Loucy (cell line): ENCODE data around the gene UGP2.
A peak's percentile ranks its signal among the peaks of the same experiment; 100 is the strongest.

ENCODE experiments used
- H2AFZ ChIP-seq: fragments of 200-600 bp; sonication (generic); 2 replicates; pipeline ENCODE4 v1.6.0; 2016; ENCODE audit warnings: antibody characterized with exemption, mild to moderate bottlenecking, low read length, moderate library complexity
- H3F3A ChIP-seq: fragments of 200-600 bp; 2 replicates; pipeline ENCODE4 v1.6.0; 2016; ENCODE audit warnings: antibody characterized with exemption, low read depth, mild to moderate bottlenecking
- H3K27me3 ChIP-seq: fragments of 200-600 bp; sonication (generic); 2 replicates; pipeline ENCODE4 v1.6.1; 2014; ENCODE audit warnings: low read length, mild to moderate bottlenecking; ENCODE audit not compliant: insufficient read depth, poor library complexity, severe bottlenecking
- H3K36me3 ChIP-seq: fragments of 200-600 bp; sonication (generic); 2 replicates; pipeline ENCODE4 v1.6.1; 2016; ENCODE audit warnings: low read length; ENCODE audit not compliant: insufficient read depth
- H3K4me1 ChIP-seq: fragments of 200-600 bp; sonication (generic); 2 replicates; pipeline ENCODE4 v1.5.1; 2014; ENCODE audit warnings: low read length, mild to moderate bottlenecking; ENCODE audit not compliant: insufficient read depth, poor library complexity, severe bottlenecking
- H3K4me2 ChIP-seq: fragments of 200-600 bp; sonication (generic); 2 replicates; pipeline ENCODE4 v1.6.0; 2014; ENCODE audit warnings: antibody characterized with exemption, low read length, low read depth, mild to moderate bottlenecking; ENCODE audit not compliant: poor library complexity, severe bottlenecking
- H3K4me3 ChIP-seq: fragments of 200-600 bp; sonication (generic); 2 replicates; pipeline ENCODE4 v1.5.1; 2014; ENCODE audit warnings: low read length, mild to moderate bottlenecking, mixed read lengths; ENCODE audit not compliant: poor library complexity, severe bottlenecking
- H3K79me2 ChIP-seq: fragments of 200-600 bp; sonication (generic); 2 replicates; pipeline ENCODE4 v1.6.1; 2014; ENCODE audit warnings: low read length; ENCODE audit not compliant: insufficient read depth
- H3K9ac ChIP-seq: fragments of 200-600 bp; sonication (generic); 2 replicates; pipeline ENCODE4 v1.6.0; 2014; ENCODE audit warnings: mild to moderate bottlenecking, low read depth, low read length, moderate library complexity; ENCODE audit not compliant: poor library complexity, severe bottlenecking
- H3K9me2 ChIP-seq: fragments of 200-600 bp; sonication (generic); replicated peaks from 2 replicates; pipeline ENCODE4 v1.6.1; 2016; ENCODE audit warnings: low read depth, low read length, mixed read lengths
- H3K9me3 ChIP-seq: fragments of 200-600 bp; sonication (generic); 2 replicates; pipeline ENCODE4 v1.6.1; 2014; ENCODE audit warnings: mild to moderate bottlenecking, antibody characterized with exemption, low read length, low read depth; ENCODE audit not compliant: insufficient read depth
- H4K20me1 ChIP-seq: fragments of 200-600 bp; sonication (generic); 2 replicates; pipeline ENCODE4 v1.6.0; 2014; ENCODE audit warnings: antibody characterized with exemption, low read length, mild to moderate bottlenecking; ENCODE audit not compliant: insufficient read depth, poor library complexity, severe bottlenecking
- EZH2phosphoT487 ChIP-seq: fragments of 200-600 bp; IDR thresholded peaks from 2 replicates; pipeline ENCODE4 v1.6.1; 2018; ENCODE audit warnings: antibody characterized with exemption, mild to moderate bottlenecking, moderate library complexity, borderline replicate concordance
- TF ChIP-seq, protein P1 (sequence below): fragments of 200-600 bp; sonication (generic); conservative IDR thresholded peaks from 2 replicates; pipeline ENCODE4 v1.5.1; 2014; ENCODE audit warnings: mild to moderate bottlenecking, antibody characterized with exemption, low read length

UGP2 gene

DNA sequence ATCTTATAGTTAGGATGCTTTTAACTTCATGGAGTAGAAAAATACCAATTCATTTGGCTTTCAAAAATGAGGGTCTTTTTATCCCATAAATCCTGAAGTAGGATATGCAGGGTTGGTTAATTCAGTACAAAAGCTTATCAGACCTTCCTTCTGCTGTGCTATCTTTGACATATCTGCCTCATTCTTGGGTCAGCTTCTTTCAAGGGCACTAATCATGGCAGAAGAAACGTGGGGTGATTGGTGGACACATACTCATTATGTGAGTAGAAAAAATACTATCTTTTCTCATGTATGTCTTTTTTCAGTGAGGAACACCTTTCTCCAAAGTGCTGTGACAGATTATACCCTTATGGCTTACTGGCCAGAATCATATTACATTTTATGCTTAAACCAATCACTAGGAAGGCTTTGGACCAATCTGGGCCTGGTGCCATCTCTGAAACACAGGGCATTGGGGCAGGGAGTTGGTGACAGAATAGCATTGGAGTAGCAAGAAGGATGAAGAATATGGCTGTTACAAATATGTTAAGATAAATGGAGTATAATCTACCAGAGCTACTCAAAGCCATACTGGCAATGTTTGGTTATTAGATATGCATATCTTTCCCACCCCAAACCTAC, 10.1 kb downstream of the UGP2 start:
- H2AFZ ChIP-seq: no peak overlapping the region
- H3K4me1 ChIP-seq: peaks cover 92% of the 10 kb centered on the region
- no peak overlapping the region for H3K9ac ChIP-seq
- H3K4me3 ChIP-seq: no peak overlapping the region
- peaks cover 92% of the 10 kb centered on the region for H3K79me2 ChIP-seq
- H4K20me1 ChIP-seq: peaks cover 48% of the 10 kb centered on the region
- TF ChIP-seq, protein P1, sequence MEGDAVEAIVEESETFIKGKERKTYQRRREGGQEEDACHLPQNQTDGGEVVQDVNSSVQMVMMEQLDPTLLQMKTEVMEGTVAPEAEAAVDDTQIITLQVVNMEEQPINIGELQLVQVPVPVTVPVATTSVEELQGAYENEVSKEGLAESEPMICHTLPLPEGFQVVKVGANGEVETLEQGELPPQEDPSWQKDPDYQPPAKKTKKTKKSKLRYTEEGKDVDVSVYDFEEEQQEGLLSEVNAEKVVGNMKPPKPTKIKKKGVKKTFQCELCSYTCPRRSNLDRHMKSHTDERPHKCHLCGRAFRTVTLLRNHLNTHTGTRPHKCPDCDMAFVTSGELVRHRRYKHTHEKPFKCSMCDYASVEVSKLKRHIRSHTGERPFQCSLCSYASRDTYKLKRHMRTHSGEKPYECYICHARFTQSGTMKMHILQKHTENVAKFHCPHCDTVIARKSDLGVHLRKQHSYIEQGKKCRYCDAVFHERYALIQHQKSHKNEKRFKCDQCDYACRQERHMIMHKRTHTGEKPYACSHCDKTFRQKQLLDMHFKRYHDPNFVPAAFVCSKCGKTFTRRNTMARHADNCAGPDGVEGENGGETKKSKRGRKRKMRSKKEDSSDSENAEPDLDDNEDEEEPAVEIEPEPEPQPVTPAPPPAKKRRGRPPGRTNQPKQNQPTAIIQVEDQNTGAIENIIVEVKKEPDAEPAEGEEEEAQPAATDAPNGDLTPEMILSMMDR: no peak
- no peak for TF ChIP-seq EZH2phosphoT487
- no peaks in the 10 kb centered on the region for H3K9me2 ChIP-seq
- H3K9me3 ChIP-seq: no peaks in the 10 kb centered on the region
- H3F3A ChIP-seq: 0 out of 2 replicates have a peak, but pooled peaks cover 5% of the 10 kb centered on the region
- H3K36me3 ChIP-seq: no peaks in the 10 kb centered on the region
- no peaks in the 10 kb centered on the region for H3K27me3 ChIP-seq
- H3K4me2 ChIP-seq: peak overlapping the region; percentile 70

- H3K36me3 ChIP-seq: peaks cover 14% of the 10 kb centered on the region
- H3K27me3 ChIP-seq: no peaks in the 10 kb centered on the region
- peak overlapping the region; percentile 67 for H3K9ac ChIP-seq
- 0 out of 2 replicates have a peak, but pooled peaks cover 5% of the 10 kb centered on the region for H3F3A ChIP-seq
- peak overlapping the region; percentile 42 for H3K4me3 ChIP-seq
- H3K4me1 ChIP-seq: peaks cover 80% of the 10 kb centered on the region
- TF ChIP-seq, protein P1: no peak
- TF ChIP-seq EZH2phosphoT487: no peak
- no peak overlapping the region for H2AFZ ChIP-seq
- H3K9me3 ChIP-seq: no peaks in the 10 kb centered on the region
- peaks cover 87% of the 10 kb centered on the region for H3K79me2 ChIP-seq
- H3K4me2 ChIP-seq: peak overlapping the region; percentile 67
- peaks cover 34% of the 10 kb centered on the region for H4K20me1 ChIP-seq
- H3K9me2 ChIP-seq: no peaks in the 10 kb centered on the region
These were observed 12.0 kb downstream of the UGP2 start for GRCh38 chr2:63853527-63854310.

- peaks cover 14% of the 10 kb centered on the region for H4K20me1 ChIP-seq
- peaks cover 31% of the 10 kb centered on the region for H3K36me3 ChIP-seq
- H2AFZ ChIP-seq: no peak overlapping the region
- peaks cover 74% of the 10 kb centered on the region for H3K79me2 ChIP-seq
- peak overlapping the region; percentile 44 for H3K4me3 ChIP-seq
- no peaks in the 10 kb centered on the region for H3K9me2 ChIP-seq
- H3F3A ChIP-seq: 0 out of 2 replicates have a peak, but pooled peaks cover 5% of the 10 kb centered on the region
- H3K4me1 ChIP-seq: peaks cover 61% of the 10 kb centered on the region
- H3K4me2 ChIP-seq: peak overlapping the region; percentile 67
- H3K27me3 ChIP-seq: no peaks in the 10 kb centered on the region
- TF ChIP-seq, protein P1: no peak
- no peak for TF ChIP-seq EZH2phosphoT487
- H3K9ac ChIP-seq: peak overlapping the region; percentile 67
- no peaks in the 10 kb centered on the region for H3K9me3 ChIP-seq
These were observed 14.0 kb downstream of the UGP2 start for GRCh38 chr2:63855418-63856302.
